NCI-H345 treated with DMSO at 0.1 percent for 48 hours (cell line): ENCODE data around the gene SUPT6H.
A peak's percentile ranks its signal among the peaks of the same experiment; 100 is the strongest.

ENCODE experiments used
- DNase-seq: peaks from one replicate; lab custom pipeline; 2025; ENCODE audit not compliant: unreplicated experiment; lab: John Stamatoyannopoulos, UW

The SUPT6H gene

DNA sequence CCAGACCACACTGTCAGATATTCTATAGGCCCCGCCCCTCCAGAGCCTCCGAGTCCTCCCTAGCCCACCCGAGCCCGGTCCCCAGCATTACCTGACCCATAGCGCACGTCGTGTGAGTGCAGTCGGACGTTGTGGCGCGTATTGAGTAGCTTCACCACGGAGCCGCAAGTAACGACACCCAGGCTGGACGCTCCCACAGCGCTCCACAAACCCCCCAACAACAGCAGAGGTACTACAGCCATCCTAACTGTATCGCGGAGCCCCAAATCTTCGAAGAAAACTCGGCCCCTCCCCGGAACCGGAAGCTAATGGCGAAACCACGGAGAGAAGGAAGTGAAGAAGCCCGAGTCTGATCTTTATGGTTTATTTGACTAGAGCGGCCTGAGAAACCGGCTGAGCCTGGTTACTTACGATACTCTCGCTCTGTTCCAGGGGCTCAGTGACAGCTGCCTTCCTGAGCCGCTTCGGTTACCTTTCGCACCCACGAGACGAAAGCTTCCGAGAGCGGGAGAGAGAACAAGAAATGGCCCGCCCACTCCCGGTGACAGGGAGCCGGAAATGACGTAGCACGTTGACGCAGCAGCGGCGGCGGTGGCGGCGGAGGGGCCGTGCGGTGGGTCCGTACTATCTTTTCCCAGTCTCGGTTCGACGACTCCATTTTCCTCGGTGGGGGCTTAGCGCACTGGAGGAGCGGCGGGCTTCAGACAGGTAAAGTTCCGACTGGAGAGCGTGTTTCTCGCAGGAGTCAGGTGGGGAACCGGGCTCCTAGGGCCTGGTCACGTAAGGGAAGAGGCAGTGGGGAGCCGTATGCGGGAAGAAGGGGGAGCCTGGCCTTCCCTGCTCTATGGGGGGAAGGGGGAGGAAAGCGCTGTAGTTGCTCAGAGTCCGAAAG is at the start of gene SUPT6H, which contains the start of gene SDF2:
TSS of gene SUPT6H (plus strand) at position 571 of the 892 bp plus-strand sequence. CDS start 11,197 bp downstream, outside the sequence.
TSS of gene SDF2 (minus strand) at position 272 of the 892 bp plus-strand sequence. CDS start at position 242, 30 bp downstream.
- peak; percentile 90 for DNase-seq

DNA sequence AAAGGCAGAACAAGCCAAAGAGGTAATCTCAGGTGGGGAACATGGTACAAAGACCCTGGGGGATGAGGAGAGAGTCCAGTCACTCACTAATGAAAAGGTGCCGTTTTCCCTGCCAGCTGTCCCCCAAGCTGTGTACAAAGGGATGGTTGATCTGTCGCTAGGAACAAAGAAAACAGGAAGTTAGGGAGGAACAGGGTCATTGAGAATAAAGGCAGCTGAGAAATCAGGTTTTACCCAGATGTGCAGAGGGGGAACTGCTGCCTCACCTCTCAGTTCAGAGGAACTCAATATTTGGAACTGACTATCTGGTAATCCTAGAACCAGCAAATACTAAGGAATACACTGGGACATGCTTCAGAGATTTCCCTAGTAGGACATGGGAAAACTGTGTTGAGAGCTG is 49.5 kb upstream of the SUPT6H start:
- no peak for DNase-seq

DNA sequence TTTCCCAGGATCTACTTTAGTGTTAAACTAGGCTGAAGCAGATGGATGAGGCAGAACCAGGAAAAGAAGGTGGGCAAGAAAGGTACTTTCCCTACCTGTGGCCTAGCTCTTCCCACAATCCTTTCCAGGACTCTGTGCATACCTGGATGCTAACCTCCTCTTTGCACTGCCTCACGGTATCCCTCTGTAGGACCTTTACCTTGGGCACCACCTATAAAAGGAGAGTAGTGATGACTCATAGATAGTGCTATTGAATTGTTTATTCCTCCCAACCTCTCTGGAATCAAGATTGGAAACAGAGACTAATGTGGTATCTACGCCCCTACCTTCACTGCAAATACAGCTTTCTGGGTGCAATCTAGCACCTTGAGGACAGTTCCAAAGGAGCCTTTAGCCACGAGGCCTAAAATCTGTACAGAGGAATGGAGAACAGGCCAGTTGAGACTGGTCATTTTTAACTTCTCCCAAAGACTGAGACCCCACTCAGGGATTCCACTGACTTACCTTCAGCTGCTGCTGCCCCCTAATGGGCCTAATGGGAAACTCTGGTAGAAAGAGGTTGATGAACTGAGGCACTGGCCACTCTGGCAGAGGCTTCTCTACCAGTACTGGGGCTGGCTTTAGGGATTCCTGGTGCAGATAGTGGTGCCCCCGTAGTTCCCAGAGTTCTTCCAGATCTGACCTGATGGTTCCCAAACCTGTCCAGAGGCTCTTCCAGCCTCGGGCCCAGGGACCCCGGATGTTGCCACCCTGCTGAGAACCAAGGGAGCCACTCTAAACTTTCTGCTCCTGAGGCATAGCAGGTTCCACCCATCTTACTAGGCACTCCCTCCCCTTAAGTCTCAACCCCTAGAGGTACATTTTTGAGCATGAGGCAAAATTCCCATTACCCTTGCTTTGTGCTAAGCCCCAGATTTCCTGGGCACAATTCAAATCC is 48.8 kb upstream of the SUPT6H start:
- DNase-seq: peak; percentile 2

DNA sequence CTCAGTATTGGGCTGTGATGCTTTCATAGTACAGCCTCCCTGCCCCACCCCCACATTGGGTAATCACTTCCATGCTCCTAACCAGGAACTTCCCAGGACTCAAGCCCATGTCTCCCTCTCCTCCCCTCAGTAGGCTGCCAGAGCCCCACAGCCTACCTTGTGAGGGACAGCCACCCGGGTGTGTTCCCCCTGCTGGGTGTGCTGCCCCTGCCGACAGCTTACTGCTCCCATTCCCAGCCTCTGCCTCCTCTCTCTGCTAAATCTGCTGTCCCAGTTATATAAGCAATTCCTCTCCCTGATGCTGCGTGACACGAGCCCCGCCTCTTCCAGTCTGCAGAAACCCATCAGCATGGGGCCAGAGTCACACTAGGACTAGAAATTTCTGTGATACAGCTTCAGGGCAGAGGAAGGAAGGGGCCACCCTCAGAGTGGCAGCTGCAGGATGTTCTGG is 48.0 kb upstream of the SUPT6H start, which contains the start of gene RSKR:
TSS of gene RSKR (minus strand) at position 255 of the 451 bp plus-strand sequence. CDS start at position 231, 24 bp downstream.
- DNase-seq: no peak

DNA sequence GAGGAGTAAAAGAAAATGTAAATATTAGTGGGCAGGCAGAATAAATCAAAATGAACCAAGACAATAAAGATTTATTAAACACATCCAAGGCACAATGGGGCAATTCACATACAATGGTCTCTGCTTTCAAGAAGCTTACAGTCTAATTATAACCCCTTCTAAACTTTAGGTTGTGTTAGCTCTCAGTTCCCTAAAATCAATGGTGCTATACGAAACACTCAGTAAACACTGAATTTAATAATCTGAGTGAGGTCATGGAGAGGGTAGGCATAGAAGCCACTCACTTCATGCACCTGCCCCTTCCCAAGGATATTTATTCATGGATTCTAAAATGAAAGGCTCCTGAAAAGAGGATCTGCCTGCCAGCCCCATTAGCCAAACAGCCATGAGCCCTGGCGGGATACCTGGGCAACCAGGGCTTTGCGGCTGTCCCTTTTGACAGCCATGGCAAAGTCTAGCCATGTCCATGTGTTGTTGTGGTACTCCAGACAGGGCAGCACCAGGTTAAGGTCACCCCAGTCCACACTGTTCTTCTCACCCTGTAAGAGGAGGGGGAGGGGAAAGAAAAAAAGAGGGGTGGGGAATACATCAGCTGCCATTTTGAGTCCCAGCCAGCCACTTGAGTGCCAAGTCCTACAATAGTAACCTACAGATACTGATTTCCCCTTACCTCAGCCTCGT is 46.6 kb upstream of the SUPT6H start:
- no peak for DNase-seq

DNA sequence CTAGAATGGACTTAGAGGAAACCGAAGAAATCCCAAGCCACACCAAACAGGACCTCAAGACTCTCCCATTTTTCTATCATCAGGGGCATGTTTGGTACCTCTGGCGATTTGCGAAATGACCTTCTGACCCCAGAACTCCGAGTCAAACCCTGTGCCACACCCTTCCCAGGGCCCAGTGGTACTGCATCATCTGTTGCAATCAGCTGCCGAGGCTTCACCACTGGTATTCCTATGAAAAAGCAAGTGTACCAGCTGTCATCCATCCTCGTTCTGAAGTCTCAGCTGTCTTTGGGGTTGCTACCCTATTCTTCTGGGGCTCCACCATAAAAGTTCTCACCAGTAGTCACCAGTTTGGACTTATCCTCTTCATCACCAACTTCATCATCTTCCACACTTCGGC is 45.7 kb upstream of the SUPT6H start:
- no peak for DNase-seq

DNA sequence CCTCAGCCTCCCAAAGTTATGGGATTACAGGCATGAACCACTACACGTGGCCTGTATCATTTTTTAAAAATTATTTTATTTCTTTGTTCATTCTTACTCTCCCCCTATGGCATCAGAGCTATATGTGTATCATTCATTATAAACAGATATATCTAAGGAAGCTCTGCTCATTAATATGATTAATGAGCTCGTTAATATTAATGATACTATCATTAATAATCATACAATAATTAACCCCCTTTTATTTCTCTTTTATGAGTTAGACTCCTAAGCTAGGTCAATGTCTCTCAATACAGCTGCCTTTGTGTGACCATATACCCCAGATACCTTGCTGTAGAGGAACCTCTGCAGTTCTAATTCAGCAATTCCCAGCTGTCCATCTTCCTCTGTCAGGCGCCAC is 43.5 kb upstream of the SUPT6H start:
- DNase-seq: no peak

DNA sequence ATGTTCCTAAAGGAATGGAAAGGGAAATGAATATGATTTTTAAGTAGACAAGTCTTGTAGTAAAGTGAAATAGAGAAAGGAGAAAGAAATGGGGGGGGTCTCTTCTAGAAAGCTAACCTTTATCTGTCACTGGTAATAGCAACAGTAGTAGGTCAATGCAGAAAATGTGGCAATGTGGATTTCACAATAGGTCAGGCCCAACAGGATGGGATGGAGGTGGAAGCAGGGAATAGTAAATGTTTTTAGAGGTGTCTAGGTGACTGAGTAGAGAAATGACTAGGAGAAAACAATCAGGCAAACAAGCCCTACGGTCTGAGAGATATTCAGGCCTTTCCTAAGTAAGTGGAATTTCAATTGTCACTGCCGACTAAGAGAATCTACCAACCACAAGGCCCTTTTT is 42.0 kb upstream of the SUPT6H start:
- no peak for DNase-seq

DNA sequence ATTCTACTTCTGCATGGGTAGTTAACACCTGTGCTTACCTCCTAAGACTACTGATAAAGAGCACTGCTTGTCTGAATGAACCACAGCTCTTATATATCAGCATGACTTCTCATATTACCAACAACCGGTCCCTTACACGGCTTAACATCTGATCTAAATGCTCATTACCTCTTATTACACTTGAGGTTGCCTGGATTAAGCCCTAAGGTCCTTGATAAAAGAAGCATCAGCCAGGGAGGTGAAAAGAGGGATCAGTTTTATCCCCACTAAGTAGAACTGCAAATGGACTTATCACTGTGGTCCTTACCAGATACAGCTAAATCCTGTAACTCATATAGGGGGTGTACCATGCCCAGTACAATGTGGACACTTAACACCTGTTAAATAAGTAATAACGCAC is 39.8 kb upstream of the SUPT6H start:
- DNase-seq: no peak

DNA sequence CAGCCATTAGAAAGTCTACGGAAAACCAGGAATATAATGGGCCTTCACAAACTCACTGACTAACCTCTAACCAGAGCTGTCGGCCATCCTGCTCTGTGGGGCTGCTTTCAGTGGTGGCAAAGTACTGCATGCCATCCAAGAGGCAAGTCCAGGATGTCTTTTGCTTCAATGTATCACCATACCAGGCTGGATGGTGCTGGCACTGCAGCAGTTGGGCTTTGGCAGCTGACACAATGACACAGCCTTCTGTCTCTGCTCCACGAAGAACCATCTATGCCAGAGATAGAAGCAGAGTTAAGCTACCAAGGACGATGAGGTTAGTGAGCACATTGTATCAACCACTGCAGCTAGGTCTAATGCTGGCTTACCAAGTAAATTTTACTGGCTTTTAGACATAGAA is 38.3 kb upstream of the SUPT6H start:
- no peak for DNase-seq

DNA sequence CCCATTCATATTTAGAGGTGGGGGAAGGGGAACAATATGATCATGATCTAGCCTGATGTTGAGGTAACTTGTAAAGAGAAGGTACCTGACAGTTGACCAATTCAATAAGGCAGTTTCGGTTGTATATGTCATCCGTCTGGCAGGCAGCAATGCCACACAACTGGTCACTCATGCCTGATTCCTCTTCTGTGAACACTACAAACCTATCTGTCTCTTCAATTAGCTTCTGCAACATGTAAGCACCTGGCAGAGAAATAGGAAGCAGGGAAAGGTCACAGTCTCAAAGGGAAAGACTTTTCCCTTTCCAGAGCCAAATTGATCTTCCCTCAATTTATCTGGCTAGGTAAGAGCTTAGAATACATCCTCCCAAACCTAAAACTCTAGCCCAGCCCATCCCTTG is 37.9 kb upstream of the SUPT6H start:
- no peak for DNase-seq

DNA sequence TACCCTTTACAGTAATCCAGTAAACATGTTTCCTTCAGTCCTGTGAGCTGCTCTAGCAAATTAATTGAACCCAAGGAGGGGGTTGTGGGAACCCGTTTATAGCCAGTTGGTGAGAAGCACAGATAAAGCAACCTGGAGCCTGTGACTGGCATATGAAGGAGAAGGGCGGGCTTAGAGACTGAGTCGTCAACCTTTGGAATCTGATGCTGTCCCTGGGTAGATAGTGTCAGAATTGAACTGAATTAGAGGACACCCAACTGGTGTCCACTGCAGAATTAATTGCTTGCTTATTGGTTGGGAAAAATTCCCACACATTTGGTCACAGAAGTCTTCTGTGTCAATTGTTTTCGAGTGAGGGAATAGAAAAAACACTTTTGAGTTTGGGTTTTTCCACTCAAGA is 35.2 kb upstream of the SUPT6H start:
- no peak for DNase-seq

DNA sequence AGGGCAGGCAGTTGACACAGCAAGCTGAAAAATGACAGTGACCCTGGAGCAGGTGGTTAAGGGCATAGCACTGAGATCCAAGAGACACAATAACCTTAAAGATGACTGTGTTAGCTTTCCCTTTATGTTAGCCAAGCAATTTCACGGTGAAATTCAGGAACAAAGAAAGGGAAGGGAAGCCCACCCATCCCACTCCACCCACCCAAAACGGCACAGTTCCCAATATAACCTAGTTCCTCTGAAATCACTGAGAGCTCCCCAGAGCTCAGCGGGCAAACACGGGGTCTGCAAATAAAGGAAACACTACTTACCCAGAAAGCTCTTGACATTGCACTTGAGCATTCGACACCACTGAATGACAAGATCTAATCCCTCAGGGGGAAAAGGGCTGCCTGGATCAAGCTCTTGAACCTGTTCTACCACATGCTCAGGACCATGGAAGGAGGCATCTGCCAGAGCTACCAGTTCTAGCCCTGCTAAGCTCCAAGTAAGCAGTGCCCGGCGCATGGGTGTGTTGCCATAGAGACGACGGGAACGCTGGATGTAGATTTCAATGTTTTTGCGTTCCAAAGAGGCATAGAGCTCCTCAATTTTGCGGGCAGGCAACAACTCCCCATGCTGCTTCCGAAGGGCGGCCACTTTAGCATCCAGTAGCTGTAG is 27.7 kb upstream of the SUPT6H start:
- peak; percentile 45 for DNase-seq

DNA sequence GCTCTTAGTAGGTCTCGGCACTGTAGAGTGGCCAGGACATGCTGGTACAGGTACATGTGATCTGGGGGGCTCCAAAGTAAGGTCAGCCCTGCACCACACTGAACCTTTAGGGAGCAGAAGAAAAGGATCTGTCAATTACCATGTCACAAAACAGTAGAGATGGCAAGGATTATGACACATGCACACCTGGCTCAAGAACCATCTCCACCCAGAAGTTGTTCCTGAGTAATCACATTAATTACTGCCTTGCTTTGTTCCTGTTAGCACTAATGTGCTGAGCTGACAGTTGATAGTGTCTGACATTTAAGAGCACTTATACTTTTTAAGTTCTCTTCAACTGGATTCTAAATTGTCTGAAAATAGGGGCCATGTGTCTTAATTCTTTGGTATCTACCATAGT is 26.5 kb upstream of the SUPT6H start:
- DNase-seq: no peak

DNA sequence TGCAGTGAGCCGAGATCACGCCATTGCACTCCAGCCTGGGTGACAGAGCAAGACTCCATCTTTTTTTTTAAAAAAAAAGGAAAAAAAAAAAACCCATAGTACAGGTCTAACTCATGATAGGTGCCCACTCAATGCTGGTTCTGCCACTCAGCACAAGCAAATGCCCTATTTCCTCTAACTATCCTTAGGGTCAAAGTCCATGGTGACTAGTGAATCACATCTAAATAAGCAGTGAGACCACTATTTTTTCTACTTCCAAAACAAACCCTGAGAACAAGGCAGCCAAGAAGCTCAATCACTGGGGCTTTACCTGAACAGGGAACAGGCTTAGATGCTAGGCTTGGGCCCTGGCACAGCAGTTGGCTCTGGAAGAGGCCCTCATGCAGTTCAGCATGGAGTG is 20.4 kb upstream of the SUPT6H start:
- DNase-seq: no peak

DNA sequence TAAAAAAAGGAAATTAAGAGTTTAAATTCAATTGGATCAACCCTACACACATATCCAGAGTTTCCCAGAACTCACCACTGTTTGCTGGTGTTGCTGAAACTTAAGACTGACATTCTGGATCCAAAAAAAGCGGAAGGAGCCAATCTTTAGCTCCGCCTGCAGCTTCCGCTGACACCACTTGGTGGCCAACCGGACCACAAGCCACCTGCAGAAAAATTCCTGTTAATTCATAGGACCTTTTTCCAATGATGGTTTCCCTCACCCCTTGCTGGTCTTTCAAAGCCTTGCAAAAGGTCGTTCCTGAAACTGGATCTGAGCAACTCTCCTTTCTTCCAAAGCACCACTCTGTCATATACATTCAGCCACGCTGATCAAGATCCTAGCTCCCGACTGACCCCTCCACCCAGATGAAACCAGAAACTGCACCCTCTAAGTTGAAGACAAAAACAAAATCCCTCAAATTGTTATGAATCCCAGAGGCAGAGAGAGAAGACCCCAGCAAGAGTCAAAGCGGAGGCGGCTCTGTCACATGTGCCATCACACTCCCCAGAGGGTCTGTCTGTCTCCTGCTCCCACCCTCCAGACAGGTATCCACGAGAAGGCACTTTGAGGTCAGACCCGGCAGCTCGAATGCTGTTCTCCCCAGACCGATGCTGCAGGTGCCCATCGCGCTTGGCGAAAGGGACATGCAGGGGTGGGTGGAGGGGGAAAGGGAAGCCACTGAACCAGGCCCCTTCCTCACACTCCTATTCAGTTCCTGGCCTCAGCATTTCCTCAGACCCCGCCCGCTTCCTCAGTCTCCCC is 17.8 kb upstream of the SUPT6H start:
- DNase-seq: peak; percentile 2

DNA sequence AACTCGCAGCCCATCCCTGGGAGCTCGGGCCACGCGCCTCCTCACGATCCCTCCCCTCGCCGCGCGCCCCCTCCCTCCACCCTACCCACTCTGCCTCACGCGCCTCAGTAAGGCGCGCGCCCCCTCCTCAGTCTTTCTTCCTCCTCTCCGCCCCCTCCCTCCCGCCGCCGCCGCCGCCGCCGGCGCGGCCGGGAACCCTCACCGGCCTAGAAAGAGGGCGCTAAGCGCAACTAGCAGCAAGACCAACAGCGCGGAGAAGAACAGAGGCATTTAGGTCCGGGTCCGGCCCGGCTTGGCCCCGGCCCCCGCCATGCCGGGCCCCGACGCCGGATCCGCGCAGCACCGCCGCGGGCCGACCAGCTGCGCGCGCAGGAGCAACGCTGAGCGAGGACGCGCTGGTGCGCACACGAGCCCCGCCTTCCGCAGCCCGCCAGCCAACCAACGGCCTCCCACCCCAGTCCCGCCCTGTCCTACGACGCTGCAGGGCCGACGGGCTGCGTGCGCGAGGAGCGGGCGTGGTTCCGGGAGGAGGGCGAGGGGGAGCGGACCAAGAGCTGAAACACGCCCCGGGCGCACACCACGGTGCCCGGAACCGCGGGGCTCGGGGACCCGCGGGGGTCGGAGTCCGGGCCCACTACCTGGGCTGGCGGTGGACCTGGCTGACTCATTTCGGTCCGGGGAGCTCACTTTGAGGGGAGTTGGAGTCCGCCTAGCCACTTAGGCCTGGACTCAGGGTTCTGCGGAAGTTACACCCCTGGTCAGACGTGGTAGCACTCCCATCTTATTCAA is 17.0 kb upstream of the SUPT6H start, which contains the start of gene BLTP2:
TSS of gene BLTP2 (minus strand) at position 372 of the 789 bp plus-strand sequence. CDS start at position 270, 102 bp downstream.
- peak; percentile 79 for DNase-seq

DNA sequence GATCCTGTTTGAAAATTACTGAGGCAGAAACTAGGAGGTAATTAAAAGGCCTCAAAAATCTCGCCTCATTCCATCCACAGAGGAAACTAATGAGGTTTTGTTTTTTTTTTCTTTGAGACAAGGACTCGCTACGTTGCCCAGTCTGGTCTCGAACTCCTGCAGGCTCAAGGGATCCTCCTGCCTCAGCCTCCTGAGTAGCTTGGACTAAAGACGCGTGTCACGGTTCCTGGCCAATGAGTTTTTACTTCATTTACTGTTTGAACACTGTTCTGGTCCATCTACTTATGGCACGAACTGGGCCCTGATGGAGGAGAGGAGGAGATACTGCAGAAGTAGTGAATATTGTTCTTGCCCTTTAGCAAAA is 16.4 kb upstream of the SUPT6H start:
- no peak for DNase-seq
